H9 (cell line): ENCODE measurements around the gene ULK4. TPM values are rescaled to one million over a fixed set of nuclear protein-coding genes. Genes with fewer than 3 reads are reported as not detected.

ENCODE experiments used
- DNase-seq: peaks from one replicate; pipeline ENCODE4 v3.0.0-alpha.2; 2017
- H2AFZ ChIP-seq: one replicate; pipeline ENCODE4 v1.6.1; 2013; ENCODE audit warnings: mild to moderate bottlenecking, low read length, control low read depth, moderate library complexity
- H2AK5ac ChIP-seq: 2 replicates; pipeline ENCODE4 v1.6.1; 2013; ENCODE audit warnings: low read length, control low read depth, mixed read lengths; ENCODE audit not compliant: insufficient read length
- H2BK120ac ChIP-seq: one replicate; pipeline ENCODE4 v1.6.1; 2013; ENCODE audit warnings: low read depth, mild to moderate bottlenecking, low read length, control low read depth, inconsistent platforms; ENCODE audit not compliant: poor library complexity, severe bottlenecking
- H2BK12ac ChIP-seq: 2 replicates; pipeline ENCODE4 v1.6.1; 2013; ENCODE audit warnings: low read length, control low read depth, mixed read lengths, low read depth; ENCODE audit not compliant: insufficient read length
- H2BK15ac ChIP-seq: 2 replicates; pipeline ENCODE4 v1.6.1; 2013; ENCODE audit warnings: low read depth, low read length, control low read depth
- H2BK20ac ChIP-seq: one replicate; pipeline ENCODE4 v1.6.1; 2013; ENCODE audit warnings: low read depth, mild to moderate bottlenecking, low read length, control low read depth, inconsistent platforms; ENCODE audit not compliant: poor library complexity, severe bottlenecking
- H2BK5ac ChIP-seq: 2 replicates; pipeline ENCODE4 v1.6.1; 2013; ENCODE audit warnings: low read length, control low read depth, mixed read lengths; ENCODE audit not compliant: insufficient read length
- H3K14ac ChIP-seq: 2 replicates; pipeline ENCODE4 v1.6.1; 2013; ENCODE audit warnings: low read length, control low read depth; ENCODE audit not compliant: insufficient read depth
- H3K18ac ChIP-seq: 2 replicates; pipeline ENCODE4 v1.6.1; 2013; ENCODE audit warnings: low read depth, mild to moderate bottlenecking, mixed read lengths, low read length, control low read depth; ENCODE audit not compliant: insufficient read length
- H3K23ac ChIP-seq: 2 replicates; pipeline ENCODE4 v1.6.1; 2013; ENCODE audit warnings: low read length, control low read depth, mixed read lengths, low read depth; ENCODE audit not compliant: insufficient read length
- H3K23me2 ChIP-seq: 2 replicates; pipeline ENCODE4 v1.6.1; 2013; ENCODE audit warnings: low read depth, mild to moderate bottlenecking, mixed read lengths, low read length, control low read depth; ENCODE audit not compliant: insufficient read length, poor library complexity, severe bottlenecking
- H3K27ac ChIP-seq: 2 replicates; pipeline ENCODE4 v1.5.1; 2013; ENCODE audit warnings: low read length, control low read depth, mixed read lengths, low read depth; ENCODE audit not compliant: insufficient read length
- H3K27me3 ChIP-seq: 2 replicates; pipeline ENCODE4 v1.6.1; 2013; ENCODE audit warnings: low read length, control low read depth, inconsistent platforms; ENCODE audit not compliant: insufficient read depth
- H3K4ac ChIP-seq: 2 replicates; pipeline ENCODE4 v1.6.1; 2013; ENCODE audit warnings: low read depth, mild to moderate bottlenecking, control low read depth, inconsistent platforms, low read length, moderate library complexity
- H3K4me1 ChIP-seq: 2 replicates; pipeline ENCODE4 v1.6.1; 2013; ENCODE audit warnings: low read length, control low read depth, inconsistent platforms; ENCODE audit not compliant: insufficient read depth
- H3K4me2 ChIP-seq: 2 replicates; pipeline ENCODE4 v1.6.1; 2013; ENCODE audit warnings: low read length, control low read depth, mixed read lengths; ENCODE audit not compliant: insufficient read length, insufficient read depth
- H3K56ac ChIP-seq: 2 replicates; pipeline ENCODE4 v1.6.1; 2013; ENCODE audit warnings: low read depth, mild to moderate bottlenecking, mixed read lengths, low read length, control low read depth; ENCODE audit not compliant: insufficient read length
- H3K79me1 ChIP-seq: 2 replicates; pipeline ENCODE4 v1.6.1; 2013; ENCODE audit warnings: low read depth, mild to moderate bottlenecking, moderate library complexity, low read length, control low read depth, inconsistent platforms; ENCODE audit not compliant: insufficient read depth, poor library complexity, severe bottlenecking
- H3K79me2 ChIP-seq: 2 replicates; pipeline ENCODE4 v1.6.1; 2013; ENCODE audit warnings: low read length, control low read depth, inconsistent platforms; ENCODE audit not compliant: insufficient read depth
- H3K9ac ChIP-seq: 2 replicates; pipeline ENCODE4 v1.6.1; 2013; ENCODE audit warnings: low read length, control low read depth, mixed read lengths; ENCODE audit not compliant: insufficient read length; ENCODE audit errors: extremely low read depth
- H3K9me3 ChIP-seq: one replicate; pipeline ENCODE4 v1.6.1; 2013; ENCODE audit warnings: low read depth, low read length, inconsistent platforms; ENCODE audit not compliant: control insufficient read depth
- H3T11ph ChIP-seq: one replicate; pipeline ENCODE4 v1.6.1; 2013; ENCODE audit warnings: mild to moderate bottlenecking, low read length, control low read depth, inconsistent platforms
- H4K20me1 ChIP-seq: one replicate; pipeline ENCODE4 v1.6.1; 2013; ENCODE audit not compliant: control insufficient read depth, insufficient read length, insufficient read depth
- H4K5ac ChIP-seq: 2 replicates; pipeline ENCODE4 v1.6.1; 2013; ENCODE audit warnings: low read depth, mild to moderate bottlenecking, mixed read lengths, low read length, control low read depth; ENCODE audit not compliant: insufficient read length
- H4K8ac ChIP-seq: replicated peaks from 2 replicates; pipeline ENCODE4 v1.6.1; 2013; ENCODE audit warnings: low read length, control low read depth, mixed read lengths, low read depth; ENCODE audit not compliant: insufficient read length
- H4K91ac ChIP-seq: 2 replicates; pipeline ENCODE4 v1.6.1; 2013; ENCODE audit warnings: low read depth, mild to moderate bottlenecking, moderate library complexity, mixed read lengths, low read length, control low read depth; ENCODE audit not compliant: insufficient read length
- H3K27ac Mint-ChIP-seq, 3 experiments: 2 replicates in 2 of 3; 3 replicates in 1 of 3; pipeline ENCODE4 v1.8.0; 2020 to 2021; ENCODE audit warnings: mixed read lengths in 3 of 3, mild to moderate bottlenecking in 1 of 3, moderate library complexity in 1 of 3
- H3K27me3 Mint-ChIP-seq: 2 replicates; pipeline ENCODE4 v1.8.0; 2021; ENCODE audit warnings: low read depth, mild to moderate bottlenecking, moderate library complexity, mixed read lengths
- H3K36me3 Mint-ChIP-seq, 3 experiments: 2 replicates in 2 of 3; 3 replicates in 1 of 3; pipeline ENCODE4 v1.8.0; 2020 to 2021; ENCODE audit warnings: low read depth in 3 of 3, mixed read lengths in 3 of 3; ENCODE audit not compliant: insufficient read depth in 1 of 3
- H3K4me1 Mint-ChIP-seq, 2 experiments: 2 replicates each; pipeline ENCODE4 v1.8.0; 2020; ENCODE audit warnings: mixed read lengths in 2 of 2
- H3K4me3 Mint-ChIP-seq, 2 experiments: 2 replicates in 1 of 2; 3 replicates in 1 of 2; pipeline ENCODE4 v1.8.0; 2020 to 2021; ENCODE audit warnings: mild to moderate bottlenecking in 2 of 2, mixed read lengths in 2 of 2, moderate library complexity in 1 of 2
- H3K9me3 Mint-ChIP-seq, 2 experiments: 2 replicates in 1 of 2; 3 replicates in 1 of 2; pipeline ENCODE4 v1.8.0; 2020; ENCODE audit warnings: mild to moderate bottlenecking in 2 of 2, mixed read lengths in 2 of 2, moderate library complexity in 1 of 2
- WGBS: extraction: QIAGEN DNeasy Blood & Tissue Kit; methylation state at CpG from one replicate; pipeline ENCODE4 v1.1.7; 2013; ENCODE audit warnings: missing lambda C conversion rate, low lambda C conversion rate, mixed read lengths; ENCODE audit not compliant: insufficient read length; ENCODE audit errors: extremely low coverage; 5-methylcytosine and 5-hydroxymethylcytosine counted together
- total RNA-seq: library from RNA; stranded (reverse); gene quantifications from 2 replicates; pipeline ENCODE4 v1.2.1, GENCODE V29; 2021
- TF ChIP-seq, protein P1 (sequence below): fragments of 200-600 bp; sonication (generic); conservative IDR thresholded peaks from 3 replicates; pipeline ENCODE4 v1.8.0; 2021; ENCODE audit warnings: antibody characterized with exemption, mild to moderate bottlenecking

The ULK4 gene
- total RNA-seq, 1 experiment from 2014 or later, result 12.9 TPM

DNA sequence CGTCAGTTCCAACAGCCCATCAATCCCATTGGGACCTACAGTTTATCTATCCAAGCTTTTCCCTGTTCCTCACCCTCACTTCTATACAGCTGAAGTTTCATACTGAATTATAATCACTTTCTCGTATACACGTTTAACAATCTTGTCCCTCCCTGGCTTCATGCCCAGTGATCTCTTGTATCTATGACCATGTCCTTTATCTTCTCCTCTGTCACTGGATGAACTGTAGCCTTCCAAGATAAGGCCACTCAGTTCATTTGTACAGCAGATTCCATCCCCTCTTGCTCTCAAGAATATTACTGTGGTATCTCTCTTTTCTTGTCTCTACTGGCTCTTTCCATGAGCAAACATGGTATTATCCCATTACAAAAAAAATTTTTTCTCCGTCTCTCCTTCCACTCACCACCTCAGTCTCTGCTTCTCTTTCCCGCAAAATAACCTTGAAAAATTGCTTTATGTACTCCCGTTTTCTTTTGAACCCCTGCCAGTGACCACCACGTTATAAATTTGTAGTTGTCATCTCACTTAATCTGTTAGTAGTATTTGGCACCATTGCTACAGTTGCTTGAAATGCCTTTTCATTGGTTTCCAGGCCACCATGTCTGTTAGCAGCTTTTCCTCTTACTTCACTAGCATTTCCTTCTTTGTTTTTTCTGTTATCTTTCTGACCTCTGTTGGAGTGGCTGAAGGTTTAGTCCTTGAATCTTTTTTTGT lies 753.2 kb downstream of the ULK4 start:
- DNase-seq, result no peak
- Histone ChIP-seq H2BK5ac (no peak overlapping the region), H3K9ac (no peak overlapping the region), H4K20me1 (no peaks in the 10 kb centered on the region), H3K56ac (no peak overlapping the region), H3K23me2 (no peaks in the 10 kb centered on the region), H2AFZ (no peak overlapping the region), H3K4me2 (no peak overlapping the region), H2BK15ac (no peak overlapping the region), H3K23ac (no peak overlapping the region), H3K79me2 (peaks cover 86% of the 10 kb centered on the region), H3K14ac (no peak overlapping the region), H4K8ac (no peak overlapping the region), H4K91ac (no peak overlapping the region), H2BK20ac (no peak overlapping the region), H2BK12ac (no peak overlapping the region), H2BK120ac (no peak overlapping the region), H3K4me1 (peaks cover 3% of the 10 kb centered on the region; the same call in 1 of the 2 replicates), H3T11ph (no peak overlapping the region), H4K5ac (no peak overlapping the region), H2AK5ac (no peak overlapping the region), H3K27ac (no peak overlapping the region), H3K18ac (no peak overlapping the region), H3K9me3 (no peaks in the 10 kb centered on the region), H3K79me1 (peaks cover 9% of the 10 kb centered on the region), H3K4ac (no peak overlapping the region), H3K27me3 (no peaks in the 10 kb centered on the region)
- H3K9me3 Mint-ChIP-seq, result no peaks in the 10 kb centered on the region
- H3K4me3 Mint-ChIP-seq, result no peak overlapping the region; a peak in 1 of 5 replicates
- H3K4me1 Mint-ChIP-seq, result peaks cover 76 to 80% of the 10 kb centered on the region in 2 experiments
- peak overlapping the region in 2 of 3 experiments; percentile 3 to 64; a peak in 4 of 7 replicates for H3K27ac Mint-ChIP-seq
- no peaks in the 10 kb centered on the region for H3K27me3 Mint-ChIP-seq
- 100% methylated on average over 2 of the region's 7 CpGs for WGBS
- TF ChIP-seq, protein P1, sequence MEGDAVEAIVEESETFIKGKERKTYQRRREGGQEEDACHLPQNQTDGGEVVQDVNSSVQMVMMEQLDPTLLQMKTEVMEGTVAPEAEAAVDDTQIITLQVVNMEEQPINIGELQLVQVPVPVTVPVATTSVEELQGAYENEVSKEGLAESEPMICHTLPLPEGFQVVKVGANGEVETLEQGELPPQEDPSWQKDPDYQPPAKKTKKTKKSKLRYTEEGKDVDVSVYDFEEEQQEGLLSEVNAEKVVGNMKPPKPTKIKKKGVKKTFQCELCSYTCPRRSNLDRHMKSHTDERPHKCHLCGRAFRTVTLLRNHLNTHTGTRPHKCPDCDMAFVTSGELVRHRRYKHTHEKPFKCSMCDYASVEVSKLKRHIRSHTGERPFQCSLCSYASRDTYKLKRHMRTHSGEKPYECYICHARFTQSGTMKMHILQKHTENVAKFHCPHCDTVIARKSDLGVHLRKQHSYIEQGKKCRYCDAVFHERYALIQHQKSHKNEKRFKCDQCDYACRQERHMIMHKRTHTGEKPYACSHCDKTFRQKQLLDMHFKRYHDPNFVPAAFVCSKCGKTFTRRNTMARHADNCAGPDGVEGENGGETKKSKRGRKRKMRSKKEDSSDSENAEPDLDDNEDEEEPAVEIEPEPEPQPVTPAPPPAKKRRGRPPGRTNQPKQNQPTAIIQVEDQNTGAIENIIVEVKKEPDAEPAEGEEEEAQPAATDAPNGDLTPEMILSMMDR, result no peak
- peaks cover 5 to 17% (median 11%) of the 10 kb centered on the region in 3 experiments for H3K36me3 Mint-ChIP-seq
